A673 (cell line): Measurements from ENCODE around the gene TBC1D22A. TPM values are rescaled to one million over a fixed set of nuclear protein-coding genes. Genes with fewer than 3 reads are reported as not detected.

Experiments used
- BruUV-seq: library from RNA; stranded (reverse); fragments of 400-500 nt; replicated peaks from 2 replicates; lab custom pipeline; 2021; lab: Mats Ljungman, UMichigan
- CTCF ChIA-PET: fragments of 300-600 bp; sonication (Branson Sonifier 250); formaldehyde crosslinking; loops from one replicate; lab custom pipeline; 2022; ENCODE audit warnings: antibody characterized with exemption; lab: Charles Lee
- POLR2A ChIA-PET: fragments of 300-600 bp; sonication (Branson Sonifier 250); formaldehyde crosslinking; loops from one replicate; lab custom pipeline; 2022; ENCODE audit warnings: antibody characterized with exemption; ENCODE audit not compliant: low non-redundant PET; lab: Charles Lee
- DNase-seq: peaks from one replicate; pipeline ENCODE4 v3.0.0-alpha.2; 2015; ENCODE audit warnings: low spot score
- H3K27ac ChIP-seq: fragments of 200-600 bp; sonication (generic); 2 replicates; pipeline ENCODE4 v1.5.1; 2016; ENCODE audit warnings: mixed run types, low read depth, mild to moderate bottlenecking, mixed read lengths, antibody characterized with exemption, low read length; ENCODE audit not compliant: poor library complexity, severe bottlenecking
- H3K27me3 ChIP-seq: fragments of 200-600 bp; sonication (generic); replicated peaks from 2 replicates; pipeline ENCODE4 v1.6.1; 2017; ENCODE audit warnings: mixed run types, low read depth, mild to moderate bottlenecking, mixed read lengths, antibody characterized with exemption, low read length; ENCODE audit not compliant: insufficient read depth, poor library complexity
- H3K36me3 ChIP-seq: fragments of 200-600 bp; sonication (generic); 2 replicates; pipeline ENCODE4 v1.6.1; 2016; ENCODE audit warnings: mixed run types, mild to moderate bottlenecking, mixed read lengths, antibody characterized with exemption, low read length; ENCODE audit not compliant: insufficient read depth, poor library complexity, severe bottlenecking
- H3K4me1 ChIP-seq: fragments of 200-600 bp; sonication (generic); 2 replicates; pipeline ENCODE4 v1.6.1; 2017; ENCODE audit warnings: mixed run types, mild to moderate bottlenecking, mixed read lengths, antibody characterized with exemption, low read length; ENCODE audit not compliant: insufficient read depth, poor library complexity, severe bottlenecking
- H3K4me3 ChIP-seq: fragments of 200-600 bp; sonication (generic); 2 replicates; pipeline ENCODE4 v1.5.1; 2016; ENCODE audit warnings: low read depth, mixed run types, mild to moderate bottlenecking, mixed read lengths, low read length; ENCODE audit not compliant: poor library complexity, severe bottlenecking
- H3K9me3 ChIP-seq: fragments of 200-600 bp; sonication (generic); 2 replicates; pipeline ENCODE4 v1.6.1; 2016; ENCODE audit warnings: mixed run types, low read depth, mild to moderate bottlenecking, mixed read lengths, antibody characterized with exemption, low read length; ENCODE audit not compliant: poor library complexity, severe bottlenecking
- CTCF ChIP-seq: fragments of 300-800, 200-600 bp; sonication (generic); conservative IDR thresholded peaks from 2 replicates; pipeline ENCODE4 v1.5.1; 2017; ENCODE audit warnings: low read depth, mild to moderate bottlenecking, antibody characterized with exemption, low read length, moderate library complexity, mixed read lengths
- EZH2 ChIP-seq: fragments of 200-600 bp; sonication (generic); IDR thresholded peaks from 2 replicates; pipeline ENCODE4 v1.6.1; 2017; ENCODE audit warnings: borderline replicate concordance, low read depth, mild to moderate bottlenecking, mixed read lengths, antibody characterized with exemption, low read length; ENCODE audit not compliant: poor library complexity, severe bottlenecking
- intact Hi-C: fragments of 100-400 bp; cut with micrococcal nuclease; formaldehyde crosslinking; loops from one replicate; pipeline ENCODE4 v1.10.0; 2022; ENCODE audit not compliant: unreplicated experiment
- total RNA-seq: library from RNA; stranded (reverse); gene quantifications from 2 replicates; pipeline ENCODE4 v1.2.3, GENCODE V29; 2021

The TBC1D22A gene
- total RNA-seq, 1 experiment from 2014 or later, result 22.5 TPM

- TF ChIP-seq CTCF, result no peak
- TF ChIP-seq EZH2, result no peak
- no peak overlapping the region for H3K4me3 ChIP-seq
- no peaks in the 10 kb centered on the region for H3K36me3 ChIP-seq
- BruUV-seq, result no TSS peak
- no peaks in the 10 kb centered on the region for H3K27me3 ChIP-seq
- DNase-seq, result no peak
- intact Hi-C loops, result no loop called here
- peaks cover 12% of the 10 kb centered on the region for H3K4me1 ChIP-seq
- CTCF ChIA-PET, result no interaction called here
- POLR2A ChIA-PET, result no interaction called here
- H3K9me3 ChIP-seq, result no peaks in the 10 kb centered on the region
- H3K27ac ChIP-seq, result no peak overlapping the region
These were observed 95.8 kb downstream of the TBC1D22A start for GRCh38 chr22:46858181-46858771.

GRCh38 chr22:46860562-46860961 lies 98.1 kb downstream of the TBC1D22A start:
- no peak overlapping the region for H3K4me3 ChIP-seq
- CTCF ChIA-PET, result no interaction called here

GRCh38 chr22:46861468-46862367 lies 99.3 kb downstream of the TBC1D22A start:
- Histone ChIP-seq H3K36me3 (no peaks in the 10 kb centered on the region), H3K4me1 (peaks cover 6% of the 10 kb centered on the region), H3K9me3 (no peaks in the 10 kb centered on the region), H3K27me3 (no peaks in the 10 kb centered on the region), H3K27ac (no peak overlapping the region), H3K4me3 (no peak overlapping the region)
- DNase-seq, result no peak
- intact Hi-C loops, result no loop called here
- no TSS peak for BruUV-seq
- ChIA-PET CTCF (no interaction called here), POLR2A (no interaction called here)
- TF ChIP-seq EZH2, result no peak
- TF ChIP-seq CTCF, result no peak

More at GRCh38 chr22:46860562-46860961, 98.1 kb downstream of the TBC1D22A start:
- POLR2A ChIA-PET, result no interaction called here
- no TSS peak for BruUV-seq
- Histone ChIP-seq H3K4me1 (peaks cover 12% of the 10 kb centered on the region), H3K36me3 (no peaks in the 10 kb centered on the region), H3K27me3 (no peaks in the 10 kb centered on the region), H3K27ac (no peak overlapping the region), H3K9me3 (no peaks in the 10 kb centered on the region)
- intact Hi-C loops, result no loop called here
- no peak for DNase-seq
- TF ChIP-seq EZH2 (no peak), CTCF (no peak)
